Stimulated activated CD8-positive, alpha-beta memory T cell treated with anti-CD3 and anti-CD28 coated beads, Interleukin-4, amount 100 ng/mL, for 4 hours (primary cell): Measurements from ENCODE around the gene FBXW2.
"Not testable (repeated sequence)": the region's sequence is repeated elsewhere in the genome, so short reads cannot be mapped to it uniquely, and the experiment has no call there.

ENCODE experiments used
- DNase-seq, 2 donors: peaks; one replicate each; pipeline ENCODE4 v3.0.0-alpha.2; 2020; ENCODE audit warnings: low read depth in 2 of 2, low spot score in 1 of 2

FBXW2 gene, protein sequence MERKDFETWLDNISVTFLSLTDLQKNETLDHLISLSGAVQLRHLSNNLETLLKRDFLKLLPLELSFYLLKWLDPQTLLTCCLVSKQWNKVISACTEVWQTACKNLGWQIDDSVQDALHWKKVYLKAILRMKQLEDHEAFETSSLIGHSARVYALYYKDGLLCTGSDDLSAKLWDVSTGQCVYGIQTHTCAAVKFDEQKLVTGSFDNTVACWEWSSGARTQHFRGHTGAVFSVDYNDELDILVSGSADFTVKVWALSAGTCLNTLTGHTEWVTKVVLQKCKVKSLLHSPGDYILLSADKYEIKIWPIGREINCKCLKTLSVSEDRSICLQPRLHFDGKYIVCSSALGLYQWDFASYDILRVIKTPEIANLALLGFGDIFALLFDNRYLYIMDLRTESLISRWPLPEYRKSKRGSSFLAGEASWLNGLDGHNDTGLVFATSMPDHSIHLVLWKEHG

DNA sequence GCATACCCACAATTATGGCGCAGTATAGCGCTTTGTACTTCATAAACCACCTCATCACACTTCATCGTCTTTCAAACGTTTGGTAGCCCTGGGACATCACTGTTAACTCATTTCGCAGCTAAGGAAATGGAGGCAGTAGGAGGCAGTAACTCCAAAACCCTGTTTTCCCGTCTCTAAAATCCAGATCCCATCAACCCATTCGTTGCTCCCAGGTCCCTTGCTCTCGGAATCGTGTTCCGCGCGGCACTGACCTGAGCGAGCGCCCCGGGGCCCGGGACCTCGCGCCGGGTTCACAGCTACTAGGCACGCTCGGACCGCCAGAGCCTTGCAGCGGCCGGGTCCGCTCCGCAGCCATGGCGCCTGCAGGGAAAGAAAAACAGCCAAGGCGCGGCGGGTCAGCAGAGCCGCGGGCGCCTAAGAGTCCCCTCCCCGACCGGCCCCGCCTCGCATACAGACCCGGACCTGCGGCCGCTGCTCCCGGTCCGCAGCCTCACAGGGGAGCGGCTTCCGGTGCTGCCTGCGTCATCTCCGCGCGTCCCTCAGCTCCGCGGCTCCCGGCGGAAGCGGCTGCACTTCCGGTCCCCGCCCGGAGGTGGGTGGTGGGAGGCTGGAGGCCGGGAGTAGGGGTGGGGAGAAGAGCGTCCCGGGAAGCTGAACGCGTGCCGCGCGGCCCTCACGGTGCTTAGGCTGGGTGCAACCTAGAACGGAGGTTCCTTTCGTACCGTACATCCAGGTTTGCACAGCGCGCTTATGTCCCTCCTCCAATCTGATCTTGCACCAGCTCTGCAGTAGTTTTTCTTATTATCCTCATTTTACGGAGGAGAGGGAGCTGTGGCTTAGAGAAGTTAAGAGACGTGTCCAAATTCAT lies at the start of gene FBXW2:
TSS of gene FBXW2 (minus strand) at position 519 of the 868 bp plus-strand sequence. CDS start 5,158 bp downstream, outside the sequence.
- peak; percentile 57 to 72 for DNase-seq

DNA sequence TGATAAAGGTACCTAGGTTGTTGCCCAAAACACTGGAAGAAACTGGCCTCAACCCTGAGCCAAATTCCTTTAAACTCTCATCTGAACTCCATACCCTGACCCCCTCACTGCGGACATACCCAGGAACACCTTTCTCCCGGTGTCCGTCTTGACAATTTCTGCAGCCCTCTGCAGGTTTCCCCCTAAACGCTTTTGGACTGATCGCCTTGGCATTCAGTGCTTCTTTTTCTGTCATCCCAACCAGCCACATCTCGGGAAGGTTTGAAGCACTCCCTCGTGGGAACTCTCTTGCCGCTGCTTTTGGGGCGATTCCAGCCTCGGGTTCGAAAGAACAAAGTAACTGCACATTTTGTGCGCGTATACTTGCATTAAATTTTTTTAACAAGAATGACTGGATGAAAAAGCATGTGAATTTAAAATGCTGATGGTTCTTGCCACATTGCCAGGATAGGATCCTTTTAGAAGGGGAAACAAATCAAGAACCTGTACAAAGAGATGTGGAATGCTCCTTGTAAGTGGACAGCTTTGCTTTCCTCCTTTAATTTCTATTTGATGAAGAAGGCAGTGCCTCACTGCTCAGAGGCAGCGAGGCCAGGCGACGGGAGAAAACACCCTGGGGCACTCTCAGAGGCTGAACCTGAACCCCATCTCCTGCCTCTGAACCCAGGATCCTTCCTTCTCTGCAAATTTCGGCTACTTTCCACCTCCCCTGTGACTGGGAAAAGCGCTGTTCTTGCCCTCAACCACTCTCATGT lies 48.9 kb upstream of the FBXW2 start:
- DNase-seq = no peak

DNA sequence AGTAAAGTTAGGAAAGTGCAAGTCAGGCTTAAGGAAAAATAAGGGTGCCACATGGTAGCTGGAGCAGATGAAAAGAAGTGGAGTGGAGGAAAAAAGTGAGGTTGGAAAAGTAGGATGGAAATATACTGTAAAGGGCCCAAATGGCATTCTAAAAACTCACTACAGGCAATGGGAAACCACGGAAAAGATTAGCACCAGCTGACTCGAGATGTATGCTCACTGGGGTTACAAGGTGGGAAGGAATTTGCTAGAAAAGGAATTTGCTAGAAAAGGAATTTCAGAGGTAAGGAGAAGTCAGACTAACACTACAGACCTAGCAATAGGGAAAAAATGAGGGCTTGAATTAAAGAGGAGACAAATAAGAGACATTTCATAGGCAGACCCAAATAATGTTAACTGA lies 45.9 kb upstream of the FBXW2 start:
- no peak for DNase-seq

DNA sequence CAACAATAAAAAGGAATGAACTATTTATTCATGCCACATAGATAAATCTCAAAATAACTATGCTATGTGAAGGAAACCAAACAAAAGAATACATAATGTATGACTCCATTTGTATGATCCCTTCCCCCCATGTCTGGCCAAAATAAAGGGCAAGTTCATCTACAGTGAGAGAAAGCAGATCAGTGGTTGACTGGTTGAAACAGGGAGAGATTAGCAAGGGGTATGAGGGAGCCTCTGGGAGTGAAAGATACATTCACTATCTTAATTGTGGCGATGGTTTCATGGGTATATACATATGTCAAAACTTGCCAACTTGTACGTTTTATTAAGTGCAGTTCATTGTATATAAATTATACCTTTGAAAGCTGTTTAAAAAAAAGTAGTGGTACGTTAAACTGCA lies 44.7 kb upstream of the FBXW2 start:
- DNase-seq = no peak

DNA sequence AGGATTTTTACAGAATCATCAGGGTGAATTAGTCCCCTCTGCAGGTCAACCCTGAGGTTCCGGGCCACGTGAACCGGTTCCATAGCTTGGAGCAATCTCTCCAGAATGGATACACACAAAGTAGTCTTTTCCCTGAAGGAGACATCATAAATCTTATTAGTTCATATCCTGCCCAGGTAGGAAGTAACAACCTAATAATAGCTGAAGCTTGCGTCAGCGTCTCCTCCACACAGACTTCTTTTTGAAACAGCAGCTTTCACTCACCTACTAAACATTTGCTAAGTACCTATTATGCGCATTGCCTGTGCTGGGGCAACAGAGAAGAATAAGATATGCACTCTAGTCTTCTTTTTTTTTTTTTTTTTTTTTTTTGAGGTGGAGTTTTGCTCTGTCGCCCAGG lies 40.1 kb upstream of the FBXW2 start:
- DNase-seq = no peak

DNA sequence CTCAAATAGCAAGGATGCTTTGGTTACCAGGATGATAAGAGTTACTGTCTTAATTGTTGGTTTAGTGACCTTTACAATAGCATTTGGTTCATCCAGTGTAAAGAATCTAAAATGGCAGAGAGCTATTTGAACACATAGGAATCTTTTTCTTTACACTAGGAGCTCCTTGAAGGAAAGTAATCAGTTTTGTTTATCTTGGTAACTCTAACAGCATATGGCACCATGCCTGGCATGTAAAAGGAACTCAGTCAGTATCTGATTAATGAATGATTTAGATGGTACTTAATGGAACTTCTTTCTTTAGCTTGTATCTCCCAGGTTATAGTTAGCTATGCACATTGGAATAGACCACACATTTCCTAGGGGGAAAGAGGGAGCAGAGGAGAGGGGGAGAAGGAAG lies 39.6 kb upstream of the FBXW2 start:
- DNase-seq = no peak

DNA sequence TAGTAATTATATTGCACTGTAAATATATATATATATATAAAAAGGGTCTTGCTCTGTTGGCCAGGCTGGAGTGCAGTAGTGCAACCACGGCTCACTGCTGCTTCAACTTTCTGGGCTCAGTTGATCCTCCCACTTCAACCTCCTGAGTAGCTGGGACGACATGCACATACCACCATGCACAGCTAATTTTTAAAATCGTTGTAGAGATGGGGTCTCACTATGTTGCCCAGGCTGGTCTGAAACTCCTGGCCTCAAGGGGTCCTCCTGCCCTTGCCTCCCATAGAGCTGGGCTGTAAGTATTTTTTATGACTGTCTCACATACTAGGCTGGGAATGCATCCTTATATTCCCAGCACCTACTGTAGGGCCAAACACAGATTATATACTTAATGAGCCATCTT lies 37.6 kb upstream of the FBXW2 start:
- no peak for DNase-seq

DNA sequence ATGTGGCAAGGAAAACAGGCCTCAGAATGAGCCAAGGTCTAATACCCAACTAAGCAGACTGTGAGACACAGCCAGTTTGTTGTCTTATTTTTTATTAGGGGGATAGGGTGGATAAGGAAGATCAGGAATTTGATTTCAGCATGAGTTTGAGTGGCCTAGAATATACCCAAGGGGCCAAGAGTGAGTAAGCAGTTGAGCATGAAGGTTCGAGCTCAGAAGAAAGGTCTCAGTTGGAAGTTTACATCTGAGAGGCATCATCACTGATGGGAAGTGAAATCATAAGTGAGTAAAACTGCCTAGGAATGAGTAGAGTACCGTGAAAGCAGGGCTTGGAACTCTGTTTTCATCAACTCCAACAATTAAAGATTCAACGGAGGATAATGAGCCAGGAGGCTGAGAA lies 36.9 kb upstream of the FBXW2 start:
- no peak for DNase-seq

DNA sequence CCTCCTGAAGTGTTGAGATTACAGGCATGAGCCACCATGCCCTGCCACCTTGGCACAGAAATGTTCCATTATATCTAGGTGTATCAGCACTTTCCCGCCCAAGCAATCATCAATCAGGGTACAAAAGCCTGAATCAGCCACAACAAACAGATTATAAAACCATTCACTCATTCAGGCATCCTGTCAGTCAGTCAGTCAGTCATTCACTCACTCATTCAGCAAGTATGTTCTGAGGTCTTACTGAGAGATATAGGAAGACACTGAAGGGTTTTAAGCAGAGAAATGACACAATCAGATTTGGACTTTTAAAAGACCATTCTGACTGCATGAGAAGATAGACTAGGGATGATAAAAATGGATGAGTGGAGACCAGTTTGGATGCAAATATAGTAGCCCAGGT lies 36.4 kb upstream of the FBXW2 start:
- no peak for DNase-seq

DNA sequence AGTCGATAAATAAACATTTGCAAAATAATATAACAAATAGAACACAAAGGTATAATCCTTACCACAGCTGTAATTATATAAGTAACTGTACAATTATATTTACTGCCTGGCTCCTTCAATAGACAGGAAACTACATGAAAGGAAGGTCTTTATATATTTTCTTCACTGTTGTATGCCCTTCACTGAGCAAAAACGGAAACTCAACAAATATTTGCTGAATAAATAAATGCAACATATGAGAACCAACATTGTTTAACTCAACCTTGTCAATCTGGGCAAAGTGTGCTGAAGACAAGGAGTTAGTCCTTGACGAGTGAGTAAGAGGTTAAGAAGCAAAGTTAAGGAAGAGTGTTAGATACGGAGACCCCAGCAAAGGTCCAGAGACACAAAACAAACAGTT lies 26.9 kb upstream of the FBXW2 start:
- no peak for DNase-seq

DNA sequence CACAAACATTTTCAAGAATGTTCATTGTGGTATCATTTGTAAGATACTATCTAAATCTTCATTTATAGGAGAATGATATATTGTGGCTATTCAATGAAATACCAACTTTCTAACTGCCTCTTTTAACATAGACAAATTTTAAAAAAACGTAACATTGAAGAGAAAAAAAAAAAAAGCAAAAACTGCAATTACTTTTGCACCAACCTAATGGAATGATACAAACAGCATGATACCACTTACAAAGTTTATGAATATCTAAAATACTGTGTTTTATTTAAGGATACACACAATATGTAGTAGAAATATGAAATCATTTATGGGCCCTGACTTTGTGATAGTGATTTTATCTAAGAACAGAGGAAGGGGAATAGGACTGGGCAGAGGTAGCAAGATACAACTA lies 25.4 kb upstream of the FBXW2 start:
- no peak for DNase-seq

DNA sequence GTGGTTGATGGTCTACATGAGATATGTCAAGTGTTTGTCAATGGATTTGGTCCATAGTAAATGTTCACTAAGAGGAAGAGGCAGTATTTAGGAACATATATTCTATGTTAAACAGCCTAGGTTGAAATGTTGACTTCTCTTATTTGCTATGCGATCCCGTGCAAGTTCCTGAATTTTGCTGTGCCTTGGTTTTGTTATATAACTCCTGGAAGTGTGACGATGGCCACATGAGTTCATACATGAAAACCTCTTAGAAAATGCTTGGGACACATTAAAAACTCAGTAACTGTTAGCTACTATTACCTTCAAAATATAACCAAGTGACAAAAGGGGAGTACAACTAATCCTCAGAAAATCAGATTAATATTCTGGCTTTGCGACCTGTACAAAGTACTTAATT lies 21.9 kb upstream of the FBXW2 start:
- no peak for DNase-seq

DNA sequence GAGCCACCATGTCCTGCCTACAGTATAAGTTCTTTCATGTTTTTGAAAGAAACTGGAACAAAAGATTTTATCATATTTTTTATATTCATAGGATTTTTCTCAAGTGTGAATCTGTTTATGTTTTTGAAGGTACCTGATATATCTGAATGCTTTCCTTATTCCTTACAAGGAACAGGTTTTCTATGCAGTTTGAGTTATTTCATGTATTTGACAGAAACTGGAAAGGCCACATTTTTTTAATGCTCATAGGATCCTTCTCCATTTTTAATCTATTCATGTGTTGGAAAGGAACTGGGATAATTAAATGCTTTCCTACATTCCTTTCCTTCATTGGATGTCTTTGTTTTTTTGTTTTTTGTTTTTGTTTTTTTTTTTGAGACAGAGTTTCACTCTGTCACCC lies 15.7 kb upstream of the FBXW2 start:
- DNase-seq = no peak

DNA sequence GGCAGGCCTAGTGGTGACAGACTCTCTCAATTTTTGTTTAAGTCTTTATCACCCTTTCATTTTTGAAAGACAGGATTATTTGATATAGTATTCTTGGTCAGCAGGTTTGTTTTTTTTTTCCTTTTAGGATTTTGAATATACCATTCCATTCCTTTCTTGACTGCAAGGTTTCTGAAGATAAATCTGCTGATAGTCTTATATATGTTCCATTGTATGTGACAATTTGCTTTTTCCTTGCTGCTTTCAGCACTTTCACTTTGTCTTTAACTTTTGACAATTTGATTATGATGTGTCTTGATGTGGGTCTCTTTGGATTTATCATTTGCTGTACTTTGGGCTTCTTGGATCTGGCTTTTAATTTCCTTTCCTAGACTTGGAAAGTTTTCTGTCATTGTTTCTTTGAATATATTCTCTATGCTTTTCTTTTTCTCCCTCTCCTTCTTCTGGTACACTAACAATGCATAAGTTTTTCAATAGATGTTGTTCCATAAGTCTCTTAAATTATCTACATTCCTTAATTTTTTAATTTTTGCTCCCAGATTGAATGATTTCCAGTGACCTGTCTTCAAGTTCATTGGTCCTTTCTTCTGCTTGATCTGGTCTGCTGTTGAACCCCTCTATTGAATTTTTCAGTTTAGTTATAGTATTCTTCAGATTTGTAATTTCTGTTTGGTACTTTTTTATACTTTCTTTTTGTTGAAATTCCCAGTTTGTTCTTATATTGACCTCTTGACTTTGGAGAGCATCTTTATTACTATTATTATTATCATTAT lies 14.6 kb upstream of the FBXW2 start:
- no peak for DNase-seq

DNA sequence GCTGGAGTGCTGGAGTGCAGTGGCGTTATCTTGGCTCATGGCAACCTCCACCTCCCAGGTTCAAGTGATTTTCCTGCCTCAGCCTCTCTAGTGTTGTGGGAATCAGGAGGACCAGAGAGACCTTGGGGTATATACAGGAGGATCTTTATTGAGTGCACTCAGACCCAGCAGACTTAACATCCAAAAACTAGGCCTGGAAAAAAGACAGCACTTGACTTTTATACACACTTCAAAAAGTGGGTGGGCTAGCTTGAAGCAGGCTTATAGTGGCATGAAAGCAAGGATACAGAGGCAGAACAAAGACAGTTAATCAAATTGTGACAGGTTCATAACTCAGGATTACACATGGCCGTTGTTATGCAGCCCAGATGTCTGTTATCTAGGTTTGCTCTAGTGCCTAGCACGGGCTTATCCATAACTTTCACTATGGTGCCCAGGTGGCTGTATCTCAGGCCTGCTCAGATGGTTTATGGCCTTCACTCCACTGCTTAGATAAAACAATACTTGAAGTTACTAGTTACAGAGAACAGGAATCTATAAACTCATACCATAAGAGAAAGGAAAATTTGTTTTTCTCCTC lies 11.7 kb upstream of the FBXW2 start:
- DNase-seq = not testable (repeated sequence)

DNA sequence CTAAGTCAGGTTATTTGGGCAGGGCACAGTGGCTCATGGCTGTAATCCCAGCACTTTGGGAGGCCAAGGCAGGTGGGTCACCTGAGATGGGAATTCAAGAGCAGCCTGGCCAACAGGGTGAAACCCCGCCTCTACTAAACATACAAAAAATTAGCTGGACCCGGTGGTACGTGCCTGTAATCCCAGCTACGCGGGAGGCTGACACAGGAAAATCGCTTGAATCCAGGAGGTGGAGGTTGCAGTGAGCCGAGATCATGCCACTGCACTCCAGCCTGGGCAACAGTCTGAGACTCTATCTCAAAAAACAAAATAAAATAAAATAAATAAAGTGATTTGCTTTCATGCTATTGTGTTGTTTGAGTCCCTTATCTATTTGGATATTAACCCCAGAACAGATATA lies 8.2 kb upstream of the FBXW2 start:
- DNase-seq = no peak

DNA sequence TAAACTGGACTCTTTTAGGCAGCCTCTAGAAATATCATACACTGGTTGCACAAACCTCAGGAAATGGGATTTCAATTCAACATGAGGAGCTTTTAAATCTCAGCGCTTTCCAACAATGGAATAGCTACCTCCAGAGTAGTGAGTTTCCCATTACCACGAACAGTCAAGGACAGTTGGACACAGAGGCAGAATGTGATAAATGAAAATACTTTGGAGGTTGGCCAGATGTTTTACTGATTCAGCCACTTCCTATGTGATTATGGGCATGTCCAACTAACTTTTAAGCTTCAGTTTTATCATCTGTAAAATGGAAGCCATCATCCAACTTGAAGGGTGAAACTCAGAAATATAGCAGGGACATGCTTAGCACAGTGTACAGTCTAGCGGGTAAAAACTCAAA lies 2.1 kb downstream of the FBXW2 start:
- DNase-seq = no peak

DNA sequence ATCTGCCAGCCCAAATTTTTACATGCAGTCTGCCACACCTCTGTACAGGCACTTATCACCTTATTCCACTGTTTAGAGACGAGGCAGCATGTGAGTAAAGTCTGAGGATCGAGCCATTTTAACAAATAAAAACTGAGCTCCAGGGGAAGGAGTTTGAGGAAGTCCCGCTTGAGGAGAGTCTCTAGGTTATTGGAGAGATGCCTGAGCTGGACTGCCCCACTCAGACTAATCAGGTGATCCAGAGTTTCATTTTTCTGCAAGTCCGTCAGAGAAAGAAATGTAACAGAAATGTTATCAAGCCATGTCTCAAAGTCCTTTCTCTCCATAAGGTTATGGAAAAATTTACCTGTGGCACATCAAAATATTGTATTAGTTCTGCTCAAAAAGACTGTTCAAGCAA lies 5.3 kb downstream of the FBXW2 start:
- DNase-seq = no peak

DNA sequence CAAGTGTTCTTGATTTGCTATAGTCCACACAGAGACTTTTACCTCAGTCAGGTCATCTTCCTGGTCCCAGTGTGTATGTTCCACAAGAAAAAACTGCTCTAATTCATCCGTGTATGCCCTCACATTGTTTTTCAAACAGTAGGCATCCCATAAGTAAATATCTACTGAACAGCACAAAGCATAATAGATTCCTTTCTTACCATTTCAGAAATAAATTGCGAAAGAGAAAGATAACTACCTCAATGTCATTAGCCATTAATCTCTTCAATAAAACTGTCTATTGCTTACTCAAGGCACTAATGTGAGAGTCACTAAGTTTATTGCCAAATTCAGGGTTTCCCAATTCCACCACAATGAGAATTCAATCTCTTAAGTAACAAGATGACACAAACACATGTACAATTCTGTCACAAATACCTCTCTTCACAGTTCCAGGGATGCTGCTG lies 9.6 kb downstream of the FBXW2 start:
- no peak for DNase-seq

DNA sequence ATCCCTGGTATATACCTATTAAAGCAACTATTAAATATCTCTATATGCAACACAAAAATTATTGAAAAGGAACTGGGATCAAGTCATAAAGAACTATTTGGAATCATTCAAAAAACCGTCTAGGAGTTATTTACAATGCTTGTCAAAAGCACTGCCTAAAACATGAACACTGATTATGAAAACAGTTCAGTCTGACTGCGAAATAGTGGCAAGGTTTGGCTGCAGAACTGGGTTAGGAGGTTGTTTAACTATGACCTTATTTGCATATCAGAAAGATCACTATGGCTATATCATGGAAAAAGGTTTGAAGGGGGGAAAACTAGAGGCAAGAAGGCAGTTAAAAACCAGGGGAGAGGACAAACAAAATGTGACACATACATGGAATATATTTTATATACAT lies 12.0 kb downstream of the FBXW2 start:
- no peak for DNase-seq
